ENCODE results near the gene PRKAA1. TPM values are rescaled to one million over a fixed set of nuclear protein-coding genes. Genes with fewer than 3 reads are reported as not detected.

Gene PRKAA1
- 10 to 100 TPM; 50.3 to 77.1 (median 60.0) TPM for total RNA-seq
- polyA plus RNA-seq: 10 to 100 TPM; 22.9 to 56.1 TPM
- long read RNA-seq, donor 1, full-length matches to known transcripts: 18 of 34 reads
- long read RNA-seq, donor 1, partial matches to known transcripts: 0 of 34 reads
- long read RNA-seq, donor 1, other reads (novel, unspliced or antisense): 16 of 34 reads
- long read RNA-seq, donor 2, full-length matches to known transcripts: 13 of 13 reads
- long read RNA-seq, donor 2, partial matches to known transcripts: 0 of 13 reads
- long read RNA-seq, donor 2, other reads (novel, unspliced or antisense): 0 of 13 reads
- long read RNA-seq, donor 3, full-length matches to known transcripts: 24 of 35 reads
- long read RNA-seq, donor 3, partial matches to known transcripts: 6 of 35 reads
- long read RNA-seq, donor 3, other reads (novel, unspliced or antisense): 5 of 35 reads

DNA sequence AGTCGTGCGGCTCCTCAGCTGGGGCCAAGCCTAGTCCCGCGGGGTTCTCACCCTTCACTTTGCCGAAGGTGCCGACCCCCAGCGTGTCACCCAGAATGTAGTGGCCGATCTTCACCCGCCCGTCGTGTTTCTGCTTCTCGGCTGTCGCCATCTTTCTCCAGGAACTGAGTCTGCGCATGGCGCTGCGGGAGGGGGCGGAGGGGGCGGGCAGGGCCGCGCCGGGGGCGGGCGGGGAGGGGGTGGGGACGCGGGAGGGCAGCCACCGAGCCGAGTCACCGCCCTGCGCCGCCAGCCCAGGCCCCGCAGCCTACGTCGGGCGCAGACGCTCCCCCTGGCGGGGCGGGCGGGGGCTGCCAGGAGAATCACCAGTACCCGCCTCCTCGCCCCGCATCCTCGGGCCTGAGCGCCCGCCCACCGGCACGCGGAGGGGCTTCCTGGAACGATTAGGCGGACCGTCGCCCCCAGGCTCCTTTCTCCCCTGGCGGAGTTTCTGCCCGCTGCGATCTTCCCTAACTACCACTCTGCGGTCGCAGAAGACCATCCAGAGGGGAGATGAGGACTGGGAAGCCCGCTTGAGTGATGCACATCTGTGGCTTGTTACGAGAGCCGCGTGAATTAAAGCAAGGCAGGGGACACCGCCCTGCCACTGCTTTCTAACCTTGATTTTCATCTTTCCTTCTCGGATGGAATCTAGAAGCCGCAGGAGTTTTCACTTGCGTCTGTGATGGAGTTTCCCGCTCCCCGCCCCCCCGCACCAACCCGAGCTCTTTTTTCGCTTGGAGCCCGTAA, at the start of gene PRKAA1:
Gene PRKAA1, minus strand, starts transcription at position 363 of the 789 bp plus-strand sequence. Its CDS starts 185 bp downstream, at position 178.
- peak within 1 kb of the TSS; percentile 93 to 96 for H3K27ac ChIP-seq
- peak; percentile 85 to 94 (median 91) for DNase-seq
- intact Hi-C loops (cut with DNase I): no loop called here
- WGBS, 3 donors: 0 to 1% (median 0%) methylated on average over 35 to 70 of the region's 70 CpGs
- H3K4me1 ChIP-seq (ENCODE audit: insufficient read depth): peaks cover 4% of the 10 kb centered on the region
- TF ChIP-seq POLR2A (IDR thresholded peaks at IDR 0.05): peak; percentile 61
- peak; percentile 52 for TF ChIP-seq EP300 (IDR thresholded peaks at IDR 0.05)
- TF ChIP-seq, protein P1, sequence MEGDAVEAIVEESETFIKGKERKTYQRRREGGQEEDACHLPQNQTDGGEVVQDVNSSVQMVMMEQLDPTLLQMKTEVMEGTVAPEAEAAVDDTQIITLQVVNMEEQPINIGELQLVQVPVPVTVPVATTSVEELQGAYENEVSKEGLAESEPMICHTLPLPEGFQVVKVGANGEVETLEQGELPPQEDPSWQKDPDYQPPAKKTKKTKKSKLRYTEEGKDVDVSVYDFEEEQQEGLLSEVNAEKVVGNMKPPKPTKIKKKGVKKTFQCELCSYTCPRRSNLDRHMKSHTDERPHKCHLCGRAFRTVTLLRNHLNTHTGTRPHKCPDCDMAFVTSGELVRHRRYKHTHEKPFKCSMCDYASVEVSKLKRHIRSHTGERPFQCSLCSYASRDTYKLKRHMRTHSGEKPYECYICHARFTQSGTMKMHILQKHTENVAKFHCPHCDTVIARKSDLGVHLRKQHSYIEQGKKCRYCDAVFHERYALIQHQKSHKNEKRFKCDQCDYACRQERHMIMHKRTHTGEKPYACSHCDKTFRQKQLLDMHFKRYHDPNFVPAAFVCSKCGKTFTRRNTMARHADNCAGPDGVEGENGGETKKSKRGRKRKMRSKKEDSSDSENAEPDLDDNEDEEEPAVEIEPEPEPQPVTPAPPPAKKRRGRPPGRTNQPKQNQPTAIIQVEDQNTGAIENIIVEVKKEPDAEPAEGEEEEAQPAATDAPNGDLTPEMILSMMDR (IDR thresholded peaks at IDR 0.05): peak; percentile 64 to 68 (median 67)
- no peaks in the 10 kb centered on the region for H3K27me3 ChIP-seq
- no peaks in the 10 kb centered on the region for H3K36me3 ChIP-seq
- H3K9me3 ChIP-seq: no peaks in the 10 kb centered on the region
- peak within 1 kb of the TSS; percentile 95 for H3K4me3 ChIP-seq

DNA sequence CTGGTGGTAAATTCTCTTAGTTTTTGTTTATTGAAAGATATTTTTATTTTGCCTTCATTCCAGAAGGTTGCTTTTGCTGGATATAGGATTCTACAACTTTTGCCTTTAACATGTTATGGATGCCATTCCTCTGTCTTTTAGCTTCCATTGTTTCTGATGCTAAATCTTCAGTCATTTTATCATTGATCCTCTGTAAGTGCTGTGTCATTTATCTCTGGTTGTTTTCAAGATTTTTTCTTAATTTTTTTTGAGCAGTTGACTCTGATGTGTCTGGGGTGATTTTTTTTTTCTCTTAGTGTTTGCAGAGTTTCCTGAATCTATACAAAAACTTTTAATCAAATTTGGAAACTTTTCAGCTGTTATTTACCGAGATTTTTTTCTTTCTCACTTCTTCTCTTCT, 49.4 kb upstream of the PRKAA1 start:
- no peaks in the 10 kb centered on the region for H3K36me3 ChIP-seq
- no peak overlapping the region for H3K27ac ChIP-seq
- H3K4me1 ChIP-seq (ENCODE audit: insufficient read depth): peaks cover 2% of the 10 kb centered on the region
- no peaks in the 10 kb centered on the region for H3K27me3 ChIP-seq
- no peak overlapping the region for H3K4me3 ChIP-seq
- DNase-seq: no peak
- H3K9me3 ChIP-seq: no peaks in the 10 kb centered on the region
- intact Hi-C loops (cut with DNase I): no loop called here
- 79 to 91% (median 86%) methylated on average over 1 of the region's 1 CpG for WGBS, 3 donors
- TF ChIP-seq EP300 (IDR thresholded peaks at IDR 0.05) (no peak), POLR2A (IDR thresholded peaks at IDR 0.05) (no peak)
- TF ChIP-seq, protein P1 (IDR thresholded peaks at IDR 0.05): no peak

DNA sequence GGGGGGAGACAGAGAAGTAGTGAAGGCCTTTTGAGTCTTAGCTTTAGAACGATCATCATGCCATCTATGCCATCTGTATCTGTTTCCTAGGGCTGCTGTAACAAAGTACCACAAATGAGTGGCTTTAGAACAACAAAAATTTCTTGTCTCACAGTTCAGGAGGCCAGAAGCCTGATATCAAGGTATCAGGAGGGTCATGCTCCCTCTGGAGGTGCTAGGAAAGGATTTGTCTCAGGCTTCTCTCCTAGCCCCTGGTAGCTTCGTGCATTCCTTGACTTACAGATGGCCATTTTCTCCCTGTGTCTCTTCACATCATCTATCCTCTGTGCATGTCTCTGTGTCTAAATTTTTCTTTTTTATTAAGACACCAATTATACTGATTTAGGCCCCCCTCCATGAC, 48.2 kb upstream of the PRKAA1 start:
- WGBS, 3 donors: 87 to 95% (median 90%) methylated on average over 2 of the region's 2 CpGs
- no peak for TF ChIP-seq POLR2A (IDR thresholded peaks at IDR 0.05)
- TF ChIP-seq, protein P1 (IDR thresholded peaks at IDR 0.05): no peak
- TF ChIP-seq EP300 (IDR thresholded peaks at IDR 0.05): no peak
- intact Hi-C loops (cut with DNase I): no loop called here
- Histone ChIP-seq H3K36me3 (no peaks in the 10 kb centered on the region), H3K4me3 (no peak overlapping the region), H3K9me3 (no peaks in the 10 kb centered on the region), H3K4me1 (ENCODE audit: insufficient read depth) (peaks cover 3% of the 10 kb centered on the region), H3K27ac (no peak overlapping the region), H3K27me3 (no peaks in the 10 kb centered on the region)
- no peak for DNase-seq

DNA sequence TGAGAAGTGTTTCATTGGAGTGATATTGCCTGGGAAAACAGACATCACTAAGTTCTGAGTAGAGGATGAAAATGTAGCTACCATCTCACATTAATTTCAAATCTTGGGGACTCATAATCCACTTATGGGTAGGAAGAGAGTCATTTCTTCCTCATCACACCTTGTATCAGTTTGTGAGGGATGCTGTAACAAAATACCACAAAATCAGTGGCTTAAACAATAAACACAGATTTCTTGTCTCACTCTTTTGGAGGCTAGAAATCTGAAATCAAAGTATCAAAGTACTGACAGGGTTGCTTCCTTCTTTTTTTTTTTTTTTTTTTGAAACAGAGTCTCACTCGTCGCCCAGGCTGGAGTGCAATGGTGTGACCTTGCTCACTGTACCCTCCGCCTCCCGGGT, 46.4 kb upstream of the PRKAA1 start:
- H3K27me3 ChIP-seq: no peaks in the 10 kb centered on the region
- H3K4me3 ChIP-seq: no peak overlapping the region
- intact Hi-C loops (cut with DNase I): no loop called here
- TF ChIP-seq EP300 (IDR thresholded peaks at IDR 0.05): no peak
- TF ChIP-seq POLR2A (IDR thresholded peaks at IDR 0.05): no peak
- TF ChIP-seq, protein P1 (IDR thresholded peaks at IDR 0.05): no peak
- no peak for DNase-seq
- H3K27ac ChIP-seq: no peak overlapping the region
- WGBS, 3 donors: 85 to 96% (median 91%) methylated on average over 4 of the region's 4 CpGs
- H3K36me3 ChIP-seq: no peaks in the 10 kb centered on the region
- H3K4me1 ChIP-seq (ENCODE audit: insufficient read depth): peaks cover 5% of the 10 kb centered on the region
- no peaks in the 10 kb centered on the region for H3K9me3 ChIP-seq
